ENCODE data around the gene ANKRD63. TPM values are rescaled to one million over a fixed set of nuclear protein-coding genes. Genes with fewer than 3 reads are reported as not detected.
A peak's percentile ranks its signal among the peaks of the same experiment; 100 is the strongest.

The ANKRD63 gene
- total RNA-seq, 1 experiment from 2014 or later: 14.9 TPM

DNA sequence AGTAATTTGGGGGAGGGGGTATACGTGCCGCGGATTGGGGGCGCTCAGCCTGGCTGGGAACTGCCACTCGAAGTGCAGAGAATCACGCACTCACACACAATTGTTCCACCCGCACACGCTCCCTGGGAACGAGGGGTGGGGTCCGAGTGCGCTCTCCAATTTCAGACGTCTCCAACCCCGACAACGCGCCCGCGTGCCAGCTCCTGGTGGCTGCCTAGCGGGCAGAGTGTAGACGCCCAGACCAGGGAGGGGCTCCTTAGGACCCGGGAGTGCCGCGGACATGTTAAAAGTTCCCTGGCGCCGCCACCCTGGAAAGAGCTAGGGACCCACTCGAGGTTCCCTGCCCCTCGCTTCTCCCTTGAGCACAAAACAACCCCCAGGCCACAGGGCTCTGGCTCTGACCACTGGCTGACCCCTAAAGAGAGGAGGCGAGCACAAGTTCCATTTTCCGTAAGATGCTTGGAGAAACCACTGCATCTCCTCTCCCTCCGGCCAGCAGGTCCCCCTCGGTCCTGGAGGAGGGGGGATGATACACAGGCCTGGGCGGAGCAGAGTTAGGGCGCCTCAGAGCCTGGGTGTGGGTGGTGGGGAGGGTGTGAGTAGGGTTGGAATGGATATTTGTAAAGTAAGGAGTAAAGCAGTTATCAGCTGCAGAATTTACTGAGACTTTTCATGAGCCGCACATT, 894 bp upstream of the ANKRD63 start:
- in situ Hi-C loops (cut with HindIII; ENCODE audit: low sequenced_read_pairs): no loop called here
- no peak for DNase-seq (ENCODE audit: low spot score)

DNA sequence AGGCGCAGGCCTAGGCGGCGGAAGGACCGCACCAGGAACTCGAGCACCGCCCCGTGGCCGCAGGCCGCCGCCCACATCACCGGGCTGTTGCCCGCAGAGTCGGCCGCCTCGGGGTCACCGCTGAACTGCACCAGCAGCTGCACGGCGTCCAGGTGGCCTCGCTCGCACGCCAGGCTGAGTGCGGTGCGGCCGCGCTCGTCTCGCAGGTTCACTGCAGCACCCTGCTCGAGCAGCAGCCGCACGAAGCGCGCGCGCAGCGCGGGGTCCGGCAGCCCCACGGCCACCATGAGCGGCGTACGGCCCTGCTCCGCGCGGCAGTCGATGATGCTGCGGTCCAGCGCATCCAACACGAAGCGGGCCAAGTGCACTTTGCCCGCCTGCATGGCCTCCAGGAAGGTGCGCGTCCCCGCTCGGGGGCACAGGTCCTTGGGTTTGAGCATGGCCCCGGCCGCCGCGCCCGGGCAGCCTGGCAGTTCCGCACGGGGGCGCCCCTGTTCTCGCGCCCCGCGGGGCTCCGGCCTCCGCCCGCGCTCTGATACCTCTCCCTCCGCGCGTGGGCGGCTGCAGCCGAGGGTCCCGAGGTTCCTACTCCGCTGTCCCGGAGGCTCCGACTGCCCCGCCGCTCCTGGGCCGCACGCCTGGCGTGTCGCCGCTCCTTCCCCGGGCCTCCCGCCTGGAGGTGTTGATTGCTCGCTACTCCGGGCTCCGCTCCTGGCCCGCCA, 556 bp downstream of the ANKRD63 start:
- no peak for DNase-seq (ENCODE audit: low spot score)
- in situ Hi-C loops (cut with HindIII; ENCODE audit: low sequenced_read_pairs): no loop called here

DNA sequence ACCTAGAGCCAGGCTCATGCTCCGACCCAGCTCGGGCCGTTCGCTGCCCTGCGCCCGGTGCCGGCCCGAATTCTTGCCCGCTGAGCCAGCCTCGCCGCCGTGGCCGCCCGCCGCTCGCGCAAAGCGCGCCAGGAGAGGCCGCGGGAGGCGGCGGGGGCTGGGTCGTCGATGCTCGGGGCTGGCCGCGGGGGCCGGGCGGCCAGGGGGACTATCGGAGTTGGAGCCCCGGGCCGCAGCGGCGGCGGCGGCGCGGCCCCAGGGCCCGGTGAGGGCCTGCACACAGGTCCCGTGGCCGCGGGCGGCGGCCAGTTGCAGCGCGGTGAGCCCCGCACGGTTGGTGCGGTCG, 1.1 kb downstream of the ANKRD63 start:
- DNase-seq (ENCODE audit: low spot score): no peak
- in situ Hi-C loops (cut with HindIII; ENCODE audit: low sequenced_read_pairs): no loop called here

DNA sequence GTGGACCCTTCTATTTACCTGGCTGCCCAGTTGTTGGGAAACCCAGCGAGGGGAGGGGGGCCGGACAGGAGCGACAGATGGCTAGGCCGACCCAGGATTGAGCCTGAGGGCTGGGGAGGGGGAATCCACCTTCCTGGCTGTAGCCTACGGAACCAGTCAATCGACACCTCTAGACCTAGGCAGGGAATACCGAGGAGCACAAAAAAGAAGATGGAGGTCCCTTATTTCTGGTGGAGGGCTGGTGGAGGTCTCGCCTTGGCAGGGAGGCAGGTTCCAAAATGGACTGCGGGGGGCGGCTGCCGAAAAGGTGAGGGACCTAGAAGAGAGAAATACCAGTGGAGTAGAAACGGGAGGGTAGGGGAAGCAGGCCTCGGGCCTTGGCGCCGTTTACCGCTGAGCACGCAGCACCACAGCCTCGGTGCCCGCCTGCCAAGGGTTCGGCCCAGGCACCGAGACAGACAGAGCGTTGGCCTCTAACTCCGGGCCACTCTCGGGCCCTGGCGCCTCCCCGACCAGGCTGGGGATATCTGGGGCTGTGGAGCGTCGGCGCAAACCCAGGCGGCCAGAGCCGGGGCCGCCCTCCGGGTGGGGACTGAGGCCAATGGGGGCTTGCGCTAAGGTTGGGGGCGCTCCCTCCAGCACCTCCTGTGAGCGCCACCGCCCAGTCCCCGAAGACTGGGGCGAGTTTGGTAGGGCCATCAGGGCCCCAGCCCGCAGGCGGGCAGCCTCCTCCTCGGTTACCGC, 1.6 kb downstream of the ANKRD63 start:
- in situ Hi-C loops (cut with HindIII; ENCODE audit: low sequenced_read_pairs): no loop called here
- no peak for DNase-seq (ENCODE audit: low spot score)

DNA sequence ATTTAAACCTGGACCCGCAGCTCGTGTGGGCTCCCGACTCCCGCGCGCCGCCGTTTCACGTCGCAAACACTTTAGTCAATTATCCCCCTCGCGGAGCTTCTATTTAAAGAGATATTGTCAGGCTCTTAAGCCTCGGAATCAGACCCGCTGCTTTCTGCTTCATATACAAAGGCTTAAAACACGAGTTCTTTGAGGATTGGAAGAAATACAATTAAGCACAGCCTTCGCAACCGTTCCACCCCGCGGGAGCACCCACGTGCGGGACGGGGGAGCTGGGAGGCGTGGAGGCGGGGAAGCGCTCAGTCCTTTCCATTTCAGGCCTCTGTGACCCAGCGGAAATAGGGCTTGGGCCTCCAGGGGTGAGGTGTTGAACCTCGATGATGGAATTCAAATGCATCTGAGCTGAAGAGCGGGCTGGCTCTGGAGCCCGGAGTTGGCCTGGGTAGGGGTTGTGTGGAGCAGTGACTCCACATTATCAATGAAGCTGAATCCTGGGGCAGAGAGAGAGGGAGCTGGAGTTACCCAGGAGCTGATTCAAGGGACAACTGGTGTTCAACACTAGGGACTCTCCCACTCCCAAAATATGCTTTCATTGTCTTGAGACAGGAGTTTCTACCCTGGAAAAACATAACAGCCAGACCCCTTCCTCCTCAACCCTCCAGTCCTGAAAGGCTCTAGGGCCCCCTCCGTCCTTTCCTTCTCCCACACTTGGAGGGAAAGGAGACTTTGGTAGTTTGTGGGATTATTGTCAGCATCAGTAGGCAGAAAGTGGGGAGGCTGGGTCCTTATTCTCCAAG, 2.4 kb downstream of the ANKRD63 start:
- in situ Hi-C loops (cut with HindIII; ENCODE audit: low sequenced_read_pairs): no loop called here
- no peak for DNase-seq (ENCODE audit: low spot score)

DNA sequence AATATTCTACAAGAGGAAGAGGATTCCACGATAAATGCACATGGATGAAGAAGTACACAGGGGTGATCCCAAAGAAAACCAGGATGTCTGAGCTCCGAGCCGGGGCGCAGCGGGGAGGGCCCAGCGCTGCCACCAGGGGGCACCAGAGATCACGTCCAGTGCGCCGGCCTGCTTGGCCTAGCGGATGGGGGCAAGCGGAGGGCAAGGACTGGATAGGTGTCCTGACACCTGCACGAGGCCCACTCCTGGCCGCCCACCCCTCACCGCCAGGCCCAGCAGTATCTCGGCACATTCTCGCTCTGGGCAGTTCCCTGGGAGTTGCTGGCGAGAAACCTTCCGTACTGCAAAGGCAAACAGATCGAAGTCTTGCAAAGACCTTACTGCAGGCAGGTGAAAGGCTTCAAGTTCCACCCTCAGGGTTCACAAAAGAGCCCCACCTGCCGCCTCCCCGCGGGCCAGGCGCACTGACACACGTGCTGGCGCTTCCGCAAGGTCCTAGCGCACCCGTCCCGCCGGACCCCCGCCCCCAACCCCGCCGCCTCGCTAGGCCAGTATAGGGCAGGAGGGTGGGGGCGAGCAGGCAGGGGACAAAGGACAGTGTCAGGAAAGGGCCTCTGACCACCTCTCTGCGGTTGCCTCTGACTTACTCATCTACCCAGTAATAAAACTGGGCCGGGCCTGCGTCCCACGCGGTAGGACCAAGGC, 3.3 kb downstream of the ANKRD63 start:
- DNase-seq (ENCODE audit: low spot score): peak; percentile 72
- in situ Hi-C loops (cut with HindIII; ENCODE audit: low sequenced_read_pairs): no loop called here

DNA sequence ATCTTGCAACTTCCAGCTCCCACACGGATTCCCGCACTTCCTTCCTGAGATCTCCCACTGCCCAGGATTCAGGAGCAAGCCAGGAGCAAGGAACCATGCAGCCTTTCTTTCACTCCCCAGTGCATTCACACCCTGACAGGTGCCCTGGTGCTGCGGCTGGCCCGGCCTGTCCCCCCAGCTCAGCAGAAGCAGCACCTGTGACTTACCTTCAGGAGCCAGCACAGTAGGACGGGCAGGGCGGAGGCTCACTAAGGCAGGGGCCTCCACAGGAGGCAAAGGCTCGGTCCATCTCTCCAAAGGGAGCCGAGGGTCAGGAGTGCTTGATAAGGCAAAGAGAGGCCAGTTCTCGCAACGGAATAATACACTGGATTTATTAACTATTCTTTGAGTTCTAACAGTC, 4.8 kb downstream of the ANKRD63 start:
- in situ Hi-C loops (cut with HindIII; ENCODE audit: low sequenced_read_pairs): no loop called here
- DNase-seq (ENCODE audit: low spot score): no peak

DNA sequence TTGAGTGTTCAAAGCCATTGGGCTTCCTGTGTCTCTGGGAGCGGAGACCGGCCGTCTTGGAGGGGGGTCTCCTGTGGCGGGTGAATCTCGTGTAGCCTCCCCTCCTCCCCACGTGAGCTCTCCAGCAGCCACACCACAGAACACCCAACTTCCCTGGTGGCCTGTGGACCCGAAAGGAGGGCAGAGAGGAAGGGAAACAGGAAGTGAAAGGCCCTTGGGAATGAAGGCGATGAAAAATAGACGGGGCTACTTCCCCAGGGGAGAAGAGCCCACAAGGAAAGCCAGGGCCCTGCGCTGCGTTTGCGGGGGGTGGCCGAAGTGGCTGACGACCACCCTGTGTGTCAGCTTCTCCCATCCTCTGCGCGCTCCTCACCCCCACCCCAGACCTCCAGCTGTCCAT, 5.4 kb downstream of the ANKRD63 start:
- in situ Hi-C loops (cut with HindIII; ENCODE audit: low sequenced_read_pairs): no loop called here
- no peak for DNase-seq (ENCODE audit: low spot score)

DNA sequence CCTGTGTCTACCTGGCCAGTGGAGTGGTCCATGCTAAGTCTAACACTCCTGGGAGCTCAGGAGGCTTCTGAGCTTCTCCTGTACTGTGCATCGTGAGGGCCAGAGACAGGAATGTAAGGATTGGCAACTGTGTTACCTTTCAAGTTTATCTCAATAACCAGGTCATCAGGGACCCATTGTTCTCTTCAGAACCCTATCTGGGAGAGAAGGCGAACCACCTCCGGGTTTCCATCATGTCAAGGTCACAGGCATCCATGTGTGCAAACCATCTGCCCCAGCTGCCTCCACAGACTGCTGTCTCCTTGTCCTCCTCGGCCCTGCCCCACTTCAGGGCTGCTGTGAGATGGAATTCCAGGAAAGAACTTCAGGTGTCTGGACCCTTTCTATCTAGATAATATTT, 5.9 kb downstream of the ANKRD63 start:
- no peak for DNase-seq (ENCODE audit: low spot score)
- in situ Hi-C loops (cut with HindIII; ENCODE audit: low sequenced_read_pairs): no loop called here

DNA sequence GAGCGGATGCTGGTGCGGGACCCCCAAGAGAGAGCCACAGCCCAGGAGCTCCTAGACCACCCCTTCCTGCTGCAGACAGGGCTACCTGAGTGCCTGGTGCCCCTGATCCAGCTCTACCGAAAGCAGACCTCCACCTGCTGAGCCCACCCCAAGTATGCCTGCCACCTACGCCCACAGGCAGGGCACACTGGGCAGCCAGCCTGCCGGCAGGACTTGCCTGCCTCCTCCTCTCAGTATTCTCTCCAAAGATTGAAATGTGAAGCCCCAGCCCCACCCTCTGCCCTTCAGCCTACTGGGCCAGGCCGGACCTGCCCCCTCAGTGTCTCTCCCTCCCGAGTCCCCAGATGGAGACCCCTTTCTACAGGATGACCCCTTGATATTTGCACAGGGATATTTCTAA, 6.9 kb downstream of the ANKRD63 start:
- DNase-seq (ENCODE audit: low spot score): no peak
- in situ Hi-C loops (cut with HindIII; ENCODE audit: low sequenced_read_pairs): no loop called here

DNA sequence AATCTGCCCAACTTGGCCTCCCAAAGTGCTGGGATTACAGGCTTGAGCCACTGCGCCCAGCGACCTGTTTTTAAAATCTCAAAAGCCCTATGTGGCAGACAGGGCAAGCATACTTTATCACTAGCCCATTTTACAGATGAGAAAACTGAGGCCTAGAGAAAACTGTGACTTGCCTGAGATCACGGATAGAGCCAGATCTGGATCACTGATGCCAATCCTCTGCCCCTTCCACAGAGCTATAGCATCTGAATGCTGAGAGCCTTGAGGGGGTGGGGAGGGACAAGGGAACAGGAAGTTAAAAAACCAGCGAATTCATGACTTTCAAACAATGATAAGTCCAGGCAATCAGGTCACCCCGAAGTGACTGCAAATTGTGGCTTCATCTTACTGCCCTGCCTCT, 7.3 kb downstream of the ANKRD63 start:
- in situ Hi-C loops (cut with HindIII; ENCODE audit: low sequenced_read_pairs): no loop called here
- no peak for DNase-seq (ENCODE audit: low spot score)

DNA sequence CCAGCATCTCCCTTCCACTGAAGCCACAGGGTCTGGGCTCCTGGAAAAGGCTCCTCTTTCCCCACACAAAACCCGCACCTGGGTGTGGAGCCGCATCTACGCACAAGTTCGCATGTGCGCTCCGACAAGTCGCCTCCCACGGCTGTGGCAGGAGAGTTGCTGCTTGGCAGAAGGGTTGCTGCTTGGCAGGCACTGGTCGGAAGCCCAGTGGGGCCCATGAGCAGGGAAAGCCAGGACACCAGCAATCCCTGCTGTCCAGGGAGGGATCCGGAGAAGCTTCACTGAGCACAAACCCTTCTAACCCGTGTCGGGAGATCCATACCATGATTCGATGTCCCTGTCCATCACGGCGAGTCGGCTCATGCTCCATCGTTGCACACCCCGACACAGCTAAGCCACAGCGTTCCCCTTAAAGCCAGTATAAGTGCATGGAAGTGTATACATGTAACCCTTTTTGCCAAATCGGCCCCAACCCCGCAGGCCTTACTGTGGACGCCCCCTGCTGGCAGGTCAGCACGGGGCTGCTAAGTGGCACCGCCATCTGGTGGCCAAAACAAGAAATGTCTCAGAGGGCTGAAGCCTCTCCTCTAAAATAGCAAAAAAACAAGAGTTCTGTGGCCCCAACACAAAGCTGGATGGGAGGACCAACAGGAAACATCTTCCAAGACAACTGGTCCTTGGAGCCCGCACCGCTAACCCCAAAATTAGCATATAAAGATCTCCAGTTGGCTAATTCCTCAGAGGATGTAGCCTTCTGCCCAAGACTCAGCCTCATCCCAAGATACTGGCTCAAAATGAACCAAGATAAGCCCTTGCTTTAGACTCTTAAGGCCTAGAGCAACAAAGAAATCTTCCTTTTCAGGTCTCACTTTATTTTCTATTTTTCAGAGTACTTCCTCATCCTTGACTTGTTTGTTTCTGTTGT, 8.3 kb downstream of the ANKRD63 start:
- DNase-seq (ENCODE audit: low spot score): peak; percentile 83
- in situ Hi-C loops (cut with HindIII; ENCODE audit: low sequenced_read_pairs): loop anchor here (5.0 kb wide), 1 partner anchor 52 kb away; no protein-coding TSS in a partner anchor

DNA sequence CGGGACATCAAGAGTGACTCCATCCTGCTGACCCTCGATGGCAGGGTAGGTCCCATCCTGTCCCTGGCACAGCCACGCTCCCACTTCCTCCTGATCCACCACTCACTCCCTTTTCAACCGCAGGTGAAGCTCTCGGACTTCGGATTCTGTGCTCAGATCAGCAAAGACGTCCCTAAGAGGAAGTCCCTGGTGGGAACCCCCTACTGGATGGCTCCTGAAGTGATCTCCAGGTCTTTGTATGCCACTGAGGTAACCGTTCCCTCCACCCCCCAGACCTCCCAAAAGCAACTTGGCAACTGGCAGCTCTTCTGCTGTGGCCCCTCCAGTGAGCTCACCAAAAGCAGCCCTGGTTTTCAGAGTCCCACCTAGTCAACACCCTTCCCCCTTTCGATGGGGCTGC, 9.4 kb downstream of the ANKRD63 start:
- in situ Hi-C loops (cut with HindIII; ENCODE audit: low sequenced_read_pairs): loop anchor here (5.0 kb wide), 1 partner anchor 51 kb away; no protein-coding TSS in a partner anchor
- no peak for DNase-seq (ENCODE audit: low spot score)

DNA sequence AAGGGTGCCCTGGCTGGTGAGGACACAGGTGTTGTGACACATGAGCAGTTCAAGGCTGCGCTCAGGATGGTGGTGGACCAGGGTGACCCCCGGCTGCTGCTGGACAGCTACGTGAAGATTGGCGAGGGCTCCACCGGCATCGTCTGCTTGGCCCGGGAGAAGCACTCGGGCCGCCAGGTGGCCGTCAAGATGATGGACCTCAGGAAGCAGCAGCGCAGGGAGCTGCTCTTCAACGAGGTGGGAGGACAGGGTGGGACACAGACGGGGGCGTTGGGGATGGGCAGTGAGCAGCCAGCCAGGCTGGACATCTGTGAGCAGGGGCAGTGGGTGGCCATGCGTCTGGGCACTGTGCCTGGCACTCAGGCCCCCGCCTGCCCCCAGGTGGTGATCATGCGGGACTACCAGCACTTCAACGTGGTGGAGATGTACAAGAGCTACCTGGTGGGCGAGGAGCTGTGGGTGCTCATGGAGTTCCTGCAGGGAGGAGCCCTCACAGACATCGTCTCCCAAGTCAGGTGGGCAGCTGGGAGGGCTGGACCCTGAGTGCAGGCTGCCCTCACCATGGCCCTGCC, 10.3 kb downstream of the ANKRD63 start:
- no peak for DNase-seq (ENCODE audit: low spot score)
- in situ Hi-C loops (cut with HindIII; ENCODE audit: low sequenced_read_pairs): loop anchor here (5.0 kb wide), 1 partner anchor 50 kb away; no protein-coding TSS in a partner anchor

DNA sequence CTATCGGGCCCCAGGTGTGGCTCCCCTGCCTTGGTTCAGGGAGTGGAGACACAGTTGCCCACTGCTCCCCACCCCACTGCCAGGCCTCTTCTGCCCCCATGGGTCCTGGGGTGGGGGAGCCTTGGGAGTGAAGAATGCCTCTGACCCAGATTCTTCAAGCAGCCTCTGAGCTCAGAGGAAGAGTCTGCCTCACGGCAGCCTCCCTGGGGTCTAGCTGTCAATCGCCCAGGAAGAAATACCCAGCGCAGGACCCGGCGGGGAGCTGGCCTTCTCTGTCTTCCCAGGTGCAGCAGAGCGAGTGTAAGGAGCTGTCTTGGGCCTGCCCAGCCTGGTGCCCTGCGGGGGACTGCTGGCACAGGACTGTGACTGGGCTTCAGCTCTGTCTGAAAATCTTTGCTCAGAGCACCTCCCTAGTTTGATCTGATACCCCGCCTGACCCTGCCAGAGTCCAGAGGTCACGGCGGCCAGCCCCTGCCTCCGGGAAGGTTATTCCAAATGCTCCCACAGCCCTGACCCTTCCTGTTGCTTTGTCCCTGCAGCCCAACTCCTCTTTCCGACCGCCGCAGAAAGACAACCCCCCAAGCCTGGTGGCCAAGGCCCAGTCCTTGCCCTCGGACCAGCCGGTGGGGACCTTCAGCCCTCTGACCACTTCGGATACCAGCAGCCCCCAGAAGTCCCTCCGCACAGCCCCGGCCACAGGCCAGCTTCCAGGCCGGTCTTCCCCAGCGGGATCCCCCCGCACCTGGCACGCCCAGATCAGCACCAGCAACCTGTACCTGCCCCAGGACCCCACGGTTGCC, 11.0 kb downstream of the ANKRD63 start:
- in situ Hi-C loops (cut with HindIII; ENCODE audit: low sequenced_read_pairs): loop anchor here (5.0 kb wide), 1 partner anchor 50 kb away; no protein-coding TSS in a partner anchor
- DNase-seq (ENCODE audit: low spot score): peak; percentile 47

DNA sequence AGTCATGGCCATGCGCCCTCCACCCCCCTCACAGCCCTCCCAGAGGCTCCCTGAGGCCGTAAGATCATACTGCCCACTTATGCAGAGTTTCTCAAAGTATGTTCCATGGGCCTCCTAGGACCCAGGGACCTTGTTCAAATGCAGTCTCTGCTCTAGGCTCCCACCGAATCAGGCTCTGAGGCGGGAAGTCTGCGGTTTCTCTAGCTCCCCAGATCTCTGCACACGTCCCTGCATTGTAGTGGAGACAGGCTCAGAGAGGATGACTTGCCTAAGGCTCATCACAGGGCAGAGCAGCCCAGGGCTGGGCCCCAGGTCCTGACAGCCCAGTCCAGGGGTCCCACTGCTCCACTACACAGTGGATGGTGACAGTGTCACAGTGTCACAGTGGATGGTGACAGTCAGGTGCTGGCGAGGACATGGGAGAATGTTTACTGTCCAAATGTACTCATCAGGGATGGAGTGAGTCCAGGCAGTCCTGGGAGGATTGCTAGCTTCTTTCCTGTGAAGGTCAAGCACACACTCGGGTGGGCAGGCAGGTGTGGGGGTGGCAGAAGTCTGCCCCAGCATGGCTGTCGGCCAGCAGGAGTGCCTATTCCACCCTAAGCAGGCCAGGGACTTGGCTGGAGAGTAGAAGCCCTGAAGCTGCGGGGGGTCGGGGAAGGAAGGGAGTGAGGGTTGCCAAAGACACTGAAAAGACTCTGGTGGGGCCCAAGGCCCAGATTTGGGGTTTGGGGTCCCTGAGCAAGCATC, 12.4 kb downstream of the ANKRD63 start:
- in situ Hi-C loops (cut with HindIII; ENCODE audit: low sequenced_read_pairs): loop anchor here (5.0 kb wide), 1 partner anchor 48 kb away; no protein-coding TSS in a partner anchor
- no peak for DNase-seq (ENCODE audit: low spot score)
